DND-41 (cell line): ENCODE results near the gene CYP3A4.

ENCODE experiments used
- EZH2 ChIP-seq: IDR thresholded peaks from 3 replicates; pipeline ENCODE4 v1.6.1; 2012; ENCODE audit warnings: borderline replicate concordance, low read depth, mild to moderate bottlenecking, moderate library complexity, low read length, inconsistent platforms; ENCODE audit not compliant: severe bottlenecking
- TF ChIP-seq, protein P1 (sequence below): IDR thresholded peaks from 2 replicates; pipeline ENCODE4 v1.5.1; 2012; ENCODE audit warnings: borderline replicate concordance, low read length, moderate library complexity, mild to moderate bottlenecking; ENCODE audit not compliant: poor library complexity, severe bottlenecking; ENCODE audit errors: extremely low read depth

DNA sequence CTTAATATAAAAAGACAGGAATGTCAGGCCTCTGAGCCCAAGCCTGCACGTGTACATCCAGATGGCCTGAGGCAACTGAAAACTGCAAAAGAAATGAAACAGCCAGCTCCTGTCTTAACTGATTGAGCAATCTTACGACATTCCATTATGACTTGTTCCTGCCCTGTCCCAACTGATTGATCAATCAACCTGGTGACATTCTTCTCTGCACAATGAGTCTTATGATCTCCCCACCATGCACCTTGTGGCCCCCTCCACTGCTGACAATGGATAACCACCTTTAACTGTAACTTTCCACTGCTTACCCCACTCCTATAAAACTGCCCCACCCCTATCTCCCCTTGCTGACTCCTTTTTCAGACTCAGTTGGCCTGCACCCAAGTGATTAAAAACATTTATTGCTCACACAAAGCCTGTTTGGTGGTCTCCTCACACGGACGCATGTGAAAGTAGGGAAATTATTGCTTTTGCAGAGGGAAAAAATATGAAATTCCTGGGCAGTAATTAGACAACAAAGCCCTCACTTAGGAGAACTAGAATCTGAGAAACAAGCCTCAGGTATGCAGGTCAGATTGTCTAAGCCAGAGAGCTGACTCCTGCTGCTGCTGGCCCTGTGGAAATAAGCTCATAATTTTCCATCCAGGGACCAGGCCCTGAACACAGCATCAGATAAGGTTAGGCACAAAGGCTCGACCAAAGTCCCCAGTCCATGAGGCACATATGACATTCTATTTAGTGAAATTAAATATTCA lies 54.3 kb downstream of the CYP3A4 start:
- TF ChIP-seq EZH2 = no peak
- TF ChIP-seq, protein P1, sequence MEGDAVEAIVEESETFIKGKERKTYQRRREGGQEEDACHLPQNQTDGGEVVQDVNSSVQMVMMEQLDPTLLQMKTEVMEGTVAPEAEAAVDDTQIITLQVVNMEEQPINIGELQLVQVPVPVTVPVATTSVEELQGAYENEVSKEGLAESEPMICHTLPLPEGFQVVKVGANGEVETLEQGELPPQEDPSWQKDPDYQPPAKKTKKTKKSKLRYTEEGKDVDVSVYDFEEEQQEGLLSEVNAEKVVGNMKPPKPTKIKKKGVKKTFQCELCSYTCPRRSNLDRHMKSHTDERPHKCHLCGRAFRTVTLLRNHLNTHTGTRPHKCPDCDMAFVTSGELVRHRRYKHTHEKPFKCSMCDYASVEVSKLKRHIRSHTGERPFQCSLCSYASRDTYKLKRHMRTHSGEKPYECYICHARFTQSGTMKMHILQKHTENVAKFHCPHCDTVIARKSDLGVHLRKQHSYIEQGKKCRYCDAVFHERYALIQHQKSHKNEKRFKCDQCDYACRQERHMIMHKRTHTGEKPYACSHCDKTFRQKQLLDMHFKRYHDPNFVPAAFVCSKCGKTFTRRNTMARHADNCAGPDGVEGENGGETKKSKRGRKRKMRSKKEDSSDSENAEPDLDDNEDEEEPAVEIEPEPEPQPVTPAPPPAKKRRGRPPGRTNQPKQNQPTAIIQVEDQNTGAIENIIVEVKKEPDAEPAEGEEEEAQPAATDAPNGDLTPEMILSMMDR = no peak
